Activated T-cell treated with anti-CD3 and anti-CD28 coated beads, Interleukin-2, amount 50 U/mL, for 4 hours (primary cell): ENCODE measurements around the gene MPI. TPM values are rescaled to one million over a fixed set of nuclear protein-coding genes. Genes with fewer than 3 reads are reported as not detected.

Experiments
- total RNA-seq, 3 donors: library from RNA; stranded (reverse); gene quantifications; one replicate each; pipeline ENCODE4 v1.2.1, GENCODE V29; 2021

MPI gene
- total RNA-seq, 3 donors from 2014 or later: 37.4 to 53.1 (median 46.6) TPM

Other genes starting within 250 kb of the MPI start
- gene EDC3, start 194.0 kb upstream of the MPI start, total RNA-seq: 10 to 100 TPM; 52.2 to 57.1 (median 56.6) TPM
- under 1 TPM; 0.60 to 0.90 (median 0.76) TPM for gene CYP1A1, start 164.5 kb upstream of the MPI start, total RNA-seq
- under 1 TPM in 1 of 3 donors, not detected in 2; 0.08 TPM for gene CYP1A2, start 141.2 kb upstream of the MPI start, total RNA-seq
- 100 to 1,000 TPM; 368 to 412 (median 397) TPM for gene CSK, start 108.0 kb upstream of the MPI start, total RNA-seq
- under 1 TPM; 0.30 to 0.55 (median 0.40) TPM for gene LMAN1L, start 77.2 kb upstream of the MPI start, total RNA-seq
- under 1 TPM in 2 of 3 donors, not detected in 1; 0.23 to 0.32 TPM for gene CPLX3, start 63.4 kb upstream of the MPI start, total RNA-seq
- 10 to 100 TPM; 52.8 to 64.7 (median 64.0) TPM for gene ULK3, start 46.9 kb upstream of the MPI start, total RNA-seq
- gene SCAMP2, start 16.7 kb upstream of the MPI start, total RNA-seq: 10 to 100 TPM; 81.7 to 91.0 (median 82.9) TPM
- gene FAM219B, start 16.8 kb downstream of the MPI start, total RNA-seq: 10 to 100 TPM; 23.6 to 26.6 (median 26.4) TPM
- 100 to 1,000 TPM; 257 to 291 (median 290) TPM for gene COX5A, start 48.0 kb downstream of the MPI start, total RNA-seq
- gene RPP25, start 66.7 kb downstream of the MPI start, total RNA-seq: 10 to 100 TPM; 10.7 to 15.1 (median 13.3) TPM
- 1 to 10 TPM in 2 of 3 donors, under 1 TPM in 1; 0.90 to 6.7 (median 1.8) TPM for gene SCAMP5, start 105.5 kb downstream of the MPI start, total RNA-seq
- gene PPCDC, start 133.5 kb downstream of the MPI start, total RNA-seq: 10 to 100 TPM; 15.4 to 17.9 (median 17.8) TPM